HL-60 (cell line): ENCODE measurements around the gene COBLL1.
"Not testable (repeated sequence)": the region's sequence is repeated elsewhere in the genome, so short reads cannot be mapped to it uniquely, and the experiment has no call there.

ENCODE experiments used
- TF ChIP-seq, protein P1 (sequence below): IDR thresholded peaks from one replicate; pipeline ENCODE4 v1.5.1; 2011; ENCODE audit warnings: low read length, control low read depth, inconsistent platforms; ENCODE audit not compliant: insufficient read depth
- TF ChIP-seq, protein P2 (sequence below): IDR thresholded peaks from 2 replicates; pipeline ENCODE4 v1.6.1; 2012; ENCODE audit warnings: low read depth; ENCODE audit not compliant: insufficient replicate concordance

DNA sequence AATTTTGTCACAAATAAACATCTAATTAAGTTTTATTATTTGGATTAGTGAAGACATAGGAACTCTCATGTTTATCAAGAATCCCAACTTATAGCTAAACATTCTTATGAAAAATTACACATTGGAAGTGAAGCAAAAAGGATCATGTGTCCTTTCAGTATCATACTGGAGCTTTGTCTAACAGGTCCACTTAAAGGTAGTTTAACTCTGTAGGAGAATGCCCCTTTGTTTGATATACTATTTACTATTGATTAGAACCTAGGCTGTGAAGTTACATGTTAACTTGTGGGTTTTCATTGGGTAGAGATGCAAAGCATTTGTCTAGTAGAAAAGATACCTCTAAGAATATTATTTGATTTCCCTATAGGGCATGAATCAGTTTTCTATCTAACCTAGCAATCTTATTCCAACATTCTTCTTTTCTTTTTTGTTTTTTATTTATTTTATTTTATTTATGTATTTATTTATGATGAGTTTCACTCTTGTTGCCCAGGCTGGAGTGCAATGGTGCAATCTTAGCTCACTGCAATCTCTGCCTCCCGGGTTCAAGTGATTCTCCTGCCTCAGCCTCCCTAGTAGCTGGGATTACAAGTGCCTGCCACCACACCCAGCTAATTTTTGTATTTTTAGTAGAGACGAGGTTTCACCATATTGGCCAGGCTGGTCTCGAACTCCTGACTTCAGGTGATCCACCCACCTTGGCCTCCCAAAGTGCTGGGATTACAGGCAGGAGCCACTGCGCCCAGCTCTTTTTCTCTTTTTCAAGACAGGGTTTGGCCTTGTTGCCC lies 18.5 kb upstream of the COBLL1 start:
- TF ChIP-seq, protein P1, sequence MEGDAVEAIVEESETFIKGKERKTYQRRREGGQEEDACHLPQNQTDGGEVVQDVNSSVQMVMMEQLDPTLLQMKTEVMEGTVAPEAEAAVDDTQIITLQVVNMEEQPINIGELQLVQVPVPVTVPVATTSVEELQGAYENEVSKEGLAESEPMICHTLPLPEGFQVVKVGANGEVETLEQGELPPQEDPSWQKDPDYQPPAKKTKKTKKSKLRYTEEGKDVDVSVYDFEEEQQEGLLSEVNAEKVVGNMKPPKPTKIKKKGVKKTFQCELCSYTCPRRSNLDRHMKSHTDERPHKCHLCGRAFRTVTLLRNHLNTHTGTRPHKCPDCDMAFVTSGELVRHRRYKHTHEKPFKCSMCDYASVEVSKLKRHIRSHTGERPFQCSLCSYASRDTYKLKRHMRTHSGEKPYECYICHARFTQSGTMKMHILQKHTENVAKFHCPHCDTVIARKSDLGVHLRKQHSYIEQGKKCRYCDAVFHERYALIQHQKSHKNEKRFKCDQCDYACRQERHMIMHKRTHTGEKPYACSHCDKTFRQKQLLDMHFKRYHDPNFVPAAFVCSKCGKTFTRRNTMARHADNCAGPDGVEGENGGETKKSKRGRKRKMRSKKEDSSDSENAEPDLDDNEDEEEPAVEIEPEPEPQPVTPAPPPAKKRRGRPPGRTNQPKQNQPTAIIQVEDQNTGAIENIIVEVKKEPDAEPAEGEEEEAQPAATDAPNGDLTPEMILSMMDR = not testable (repeated sequence)
- TF ChIP-seq, protein P2, sequence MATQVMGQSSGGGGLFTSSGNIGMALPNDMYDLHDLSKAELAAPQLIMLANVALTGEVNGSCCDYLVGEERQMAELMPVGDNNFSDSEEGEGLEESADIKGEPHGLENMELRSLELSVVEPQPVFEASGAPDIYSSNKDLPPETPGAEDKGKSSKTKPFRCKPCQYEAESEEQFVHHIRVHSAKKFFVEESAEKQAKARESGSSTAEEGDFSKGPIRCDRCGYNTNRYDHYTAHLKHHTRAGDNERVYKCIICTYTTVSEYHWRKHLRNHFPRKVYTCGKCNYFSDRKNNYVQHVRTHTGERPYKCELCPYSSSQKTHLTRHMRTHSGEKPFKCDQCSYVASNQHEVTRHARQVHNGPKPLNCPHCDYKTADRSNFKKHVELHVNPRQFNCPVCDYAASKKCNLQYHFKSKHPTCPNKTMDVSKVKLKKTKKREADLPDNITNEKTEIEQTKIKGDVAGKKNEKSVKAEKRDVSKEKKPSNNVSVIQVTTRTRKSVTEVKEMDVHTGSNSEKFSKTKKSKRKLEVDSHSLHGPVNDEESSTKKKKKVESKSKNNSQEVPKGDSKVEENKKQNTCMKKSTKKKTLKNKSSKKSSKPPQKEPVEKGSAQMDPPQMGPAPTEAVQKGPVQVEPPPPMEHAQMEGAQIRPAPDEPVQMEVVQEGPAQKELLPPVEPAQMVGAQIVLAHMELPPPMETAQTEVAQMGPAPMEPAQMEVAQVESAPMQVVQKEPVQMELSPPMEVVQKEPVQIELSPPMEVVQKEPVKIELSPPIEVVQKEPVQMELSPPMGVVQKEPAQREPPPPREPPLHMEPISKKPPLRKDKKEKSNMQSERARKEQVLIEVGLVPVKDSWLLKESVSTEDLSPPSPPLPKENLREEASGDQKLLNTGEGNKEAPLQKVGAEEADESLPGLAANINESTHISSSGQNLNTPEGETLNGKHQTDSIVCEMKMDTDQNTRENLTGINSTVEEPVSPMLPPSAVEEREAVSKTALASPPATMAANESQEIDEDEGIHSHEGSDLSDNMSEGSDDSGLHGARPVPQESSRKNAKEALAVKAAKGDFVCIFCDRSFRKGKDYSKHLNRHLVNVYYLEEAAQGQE = not testable (repeated sequence)
